Measurements from ENCODE around the gene CFAP161. TPM values are rescaled to one million over a fixed set of nuclear protein-coding genes. Genes with fewer than 3 reads are reported as not detected.

Gene CFAP161
- total RNA-seq, 1 experiment from 2014 or later = 0.36 TPM

DNA sequence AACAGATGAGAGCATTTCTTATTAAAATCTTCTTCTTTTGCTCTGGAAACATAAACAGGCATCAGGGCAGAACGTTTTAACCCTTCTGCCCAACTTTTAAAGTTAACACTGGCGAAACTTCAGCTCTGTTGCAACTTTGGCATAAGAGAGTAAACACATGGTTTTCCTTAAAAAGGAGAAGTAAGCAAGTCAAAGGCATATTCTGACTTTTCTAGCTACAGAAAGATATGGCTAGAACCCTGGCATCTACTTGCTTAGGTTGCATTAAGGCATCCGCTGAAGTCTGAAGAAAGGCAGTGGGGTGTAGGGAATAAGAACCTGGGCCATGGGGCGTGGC is 49.3 kb downstream of the CFAP161 start:
- DNase-seq (ENCODE audit: low read depth) = no peak

DNA sequence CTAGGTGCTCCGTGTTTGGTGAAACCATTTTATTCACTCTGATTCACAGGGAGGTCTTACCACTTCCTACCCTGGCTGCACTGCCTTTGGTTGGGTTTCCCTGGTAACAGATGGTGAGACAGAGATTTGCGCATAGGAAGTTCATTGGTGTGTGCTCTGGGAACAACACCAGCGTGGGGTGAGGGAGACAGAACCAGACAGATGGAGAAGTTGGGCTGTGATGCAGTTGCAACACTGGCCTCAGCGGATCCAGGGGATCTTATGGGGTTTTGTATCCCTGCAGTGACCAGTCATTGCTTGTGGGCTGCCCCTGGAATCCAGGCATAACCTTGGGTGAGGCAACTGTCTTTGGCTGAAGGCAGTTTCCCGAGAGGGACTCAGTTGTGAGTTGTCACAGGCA is 50.1 kb downstream of the CFAP161 start:
- DNase-seq (ENCODE audit: low read depth) = peak; percentile 86

DNA sequence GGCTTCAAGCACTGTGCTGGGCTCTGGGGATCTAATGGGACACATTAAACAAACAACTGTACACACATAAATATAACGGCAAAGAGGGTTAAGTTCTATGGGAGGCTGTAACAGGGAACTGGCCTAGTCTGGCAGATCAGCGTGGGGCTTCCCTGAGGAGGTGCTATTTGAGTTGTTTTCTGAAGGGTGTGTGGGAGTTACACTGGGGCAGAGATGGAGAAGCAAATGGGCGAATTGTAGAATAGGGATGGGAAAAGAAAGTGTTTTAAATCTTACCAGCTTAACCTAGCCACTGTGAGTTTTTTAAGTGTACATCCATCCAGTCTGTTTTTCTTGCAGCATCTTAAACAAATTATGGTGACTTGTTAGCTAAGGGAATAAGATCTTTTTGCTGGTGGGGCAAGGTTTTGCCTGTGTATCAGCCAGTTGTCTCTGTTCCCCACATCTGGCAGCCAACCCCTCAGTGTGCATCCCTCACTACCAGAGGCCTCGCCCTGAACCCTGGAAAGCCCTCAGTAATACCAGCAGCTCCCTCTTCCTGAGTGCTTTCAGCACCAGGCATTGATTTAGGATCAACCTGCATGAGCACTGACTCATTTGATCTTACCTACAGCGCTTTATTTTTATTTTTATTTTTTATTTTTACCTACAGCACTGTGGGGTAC is 51.7 kb downstream of the CFAP161 start:
- DNase-seq (ENCODE audit: low read depth) = no peak

DNA sequence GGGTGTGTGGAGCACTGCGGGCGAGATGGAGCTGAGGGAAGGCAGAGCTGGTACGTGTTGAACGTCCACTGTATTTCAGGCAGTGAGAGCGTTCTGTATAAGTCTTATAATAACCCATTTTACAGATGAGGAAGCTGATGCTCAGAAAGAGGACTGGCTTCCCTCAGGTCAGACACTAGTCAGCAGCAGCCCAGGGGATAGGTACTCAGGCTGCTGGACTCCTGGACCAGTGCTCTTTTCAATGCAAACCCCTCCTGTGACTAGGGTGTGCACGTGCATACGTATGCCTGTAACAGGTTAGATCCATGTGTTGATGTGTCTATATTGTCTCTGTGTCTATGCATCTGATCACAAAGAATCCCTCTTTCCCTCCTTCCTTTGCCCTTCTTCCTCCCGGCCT is 54.3 kb downstream of the CFAP161 start:
- DNase-seq (ENCODE audit: low read depth) = no peak

DNA sequence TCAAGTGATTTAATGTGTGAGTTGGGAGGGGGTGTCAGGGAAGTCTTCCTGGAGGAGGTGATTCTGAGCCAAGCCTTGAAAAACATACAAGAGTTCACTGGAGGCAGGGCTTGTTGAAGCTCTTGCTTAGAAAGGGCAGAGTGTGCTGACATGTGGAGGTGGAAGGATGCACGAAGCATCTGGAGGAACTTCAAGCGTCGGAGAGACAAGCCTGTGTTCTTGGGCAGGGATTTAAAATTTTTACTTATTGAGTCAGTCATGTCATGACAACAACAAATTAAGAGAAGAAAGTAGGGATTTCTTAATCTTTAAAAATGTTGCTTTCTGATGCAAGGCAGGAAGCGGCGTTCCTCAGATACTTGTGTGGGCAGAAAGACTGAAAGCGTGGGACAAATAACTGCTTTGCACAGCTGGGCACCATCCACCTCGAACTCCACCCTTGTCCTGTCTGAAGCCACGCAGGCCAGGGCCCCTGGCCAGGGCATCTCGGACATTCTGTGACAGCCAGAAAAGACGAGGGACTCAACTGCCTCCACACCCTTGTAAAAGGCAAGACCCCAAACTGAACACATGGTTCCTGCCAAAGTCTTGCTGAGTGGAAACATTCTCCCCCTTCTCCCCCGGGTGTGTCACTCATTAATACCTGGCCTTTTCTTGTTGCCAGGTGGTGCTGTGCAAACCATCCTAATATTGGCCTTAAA is 55.7 kb downstream of the CFAP161 start:
- DNase-seq (ENCODE audit: low read depth) = peak; percentile 94

DNA sequence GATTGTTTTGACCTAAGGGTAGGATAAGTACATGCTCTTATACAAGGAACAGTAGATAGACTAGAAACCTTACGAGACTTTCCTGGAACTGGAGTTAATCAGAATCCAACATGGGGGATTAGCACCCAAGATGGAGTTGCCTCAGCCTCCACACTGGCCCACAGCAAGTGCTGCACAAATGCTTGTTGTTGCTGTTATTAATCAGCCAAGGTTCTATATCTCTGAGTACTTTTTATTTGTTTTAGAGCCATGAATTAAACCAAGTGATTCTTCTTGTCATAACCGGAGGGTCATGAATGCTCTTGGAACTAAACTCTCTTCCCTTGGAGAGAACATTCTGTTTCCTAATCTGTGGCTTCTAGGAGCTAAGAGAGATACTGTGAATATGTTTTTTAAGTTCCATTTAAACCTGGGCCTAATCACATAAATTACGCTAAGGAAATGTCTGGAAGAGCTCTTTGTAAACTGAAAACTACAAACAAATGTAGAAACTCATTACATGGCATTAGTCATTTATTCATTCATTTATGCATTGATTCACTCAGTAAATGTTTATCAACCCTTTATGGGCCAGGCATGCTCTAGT is 56.9 kb downstream of the CFAP161 start:
- DNase-seq (ENCODE audit: low read depth) = no peak

DNA sequence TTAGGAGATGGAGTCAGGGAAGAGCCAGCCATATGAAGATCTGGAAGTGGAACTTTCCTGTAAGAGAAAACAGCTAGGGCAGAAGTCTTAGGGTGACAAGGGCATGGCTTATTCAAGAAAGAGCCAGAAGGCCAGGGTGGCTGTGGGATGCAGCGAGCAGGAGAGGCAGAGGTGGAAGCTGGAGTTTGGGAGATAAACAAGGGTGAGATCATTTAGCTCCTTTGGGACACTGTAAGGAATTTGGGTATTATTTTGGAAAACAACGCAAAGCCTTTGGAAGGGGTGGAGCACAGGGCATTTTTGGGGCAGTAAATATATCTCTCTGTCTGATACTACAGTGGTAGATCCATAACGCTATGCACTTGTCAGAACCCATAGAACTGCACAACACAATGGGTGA is 57.6 kb downstream of the CFAP161 start:
- no peak for DNase-seq (ENCODE audit: low read depth)

DNA sequence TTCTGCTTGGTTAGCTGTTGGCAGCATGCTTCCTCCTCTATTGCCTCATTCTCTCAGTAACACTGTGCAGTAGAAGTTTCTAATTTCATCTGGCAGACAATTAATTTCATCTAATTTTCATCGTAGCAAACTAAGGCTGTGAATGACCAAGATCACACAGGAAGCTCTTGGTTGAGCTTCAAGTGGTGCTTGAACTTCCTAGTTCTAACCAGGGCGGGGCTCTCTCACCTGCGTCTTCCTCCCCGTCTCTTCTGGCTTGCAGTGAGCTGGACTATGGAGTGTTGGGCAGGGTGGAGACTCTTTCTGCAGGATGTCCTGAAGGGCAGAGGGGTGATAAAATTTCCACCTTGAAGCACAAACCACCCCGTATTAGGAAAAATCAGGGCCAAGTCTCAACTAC is 60.7 kb downstream of the CFAP161 start:
- DNase-seq (ENCODE audit: low read depth) = no peak

DNA sequence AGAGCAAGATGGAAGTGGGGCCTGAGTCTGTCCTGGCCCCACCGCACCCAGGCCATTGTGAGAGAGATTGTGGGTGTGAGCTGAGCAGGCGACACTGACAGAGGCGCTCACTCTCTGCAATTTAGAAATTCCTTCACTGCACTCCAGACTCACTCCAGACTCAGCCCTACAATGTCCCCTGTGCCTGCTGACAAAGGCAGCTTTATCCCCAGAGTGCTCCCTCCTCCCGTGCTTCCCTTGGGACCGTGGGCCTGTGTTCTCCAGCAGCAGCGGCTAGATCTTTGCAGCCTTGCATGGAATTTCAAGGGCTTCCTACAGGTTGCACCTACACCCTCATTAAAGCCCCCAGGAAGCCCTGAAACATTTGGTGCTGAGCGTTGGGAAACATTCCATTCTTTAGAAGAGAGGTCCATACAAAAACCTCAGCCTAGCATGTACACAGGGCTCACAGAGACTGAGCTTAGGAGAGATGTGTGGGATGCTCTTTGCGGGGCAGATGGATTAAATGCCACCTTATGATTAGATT is 61.3 kb downstream of the CFAP161 start:
- peak; percentile 22 for DNase-seq (ENCODE audit: low read depth)

DNA sequence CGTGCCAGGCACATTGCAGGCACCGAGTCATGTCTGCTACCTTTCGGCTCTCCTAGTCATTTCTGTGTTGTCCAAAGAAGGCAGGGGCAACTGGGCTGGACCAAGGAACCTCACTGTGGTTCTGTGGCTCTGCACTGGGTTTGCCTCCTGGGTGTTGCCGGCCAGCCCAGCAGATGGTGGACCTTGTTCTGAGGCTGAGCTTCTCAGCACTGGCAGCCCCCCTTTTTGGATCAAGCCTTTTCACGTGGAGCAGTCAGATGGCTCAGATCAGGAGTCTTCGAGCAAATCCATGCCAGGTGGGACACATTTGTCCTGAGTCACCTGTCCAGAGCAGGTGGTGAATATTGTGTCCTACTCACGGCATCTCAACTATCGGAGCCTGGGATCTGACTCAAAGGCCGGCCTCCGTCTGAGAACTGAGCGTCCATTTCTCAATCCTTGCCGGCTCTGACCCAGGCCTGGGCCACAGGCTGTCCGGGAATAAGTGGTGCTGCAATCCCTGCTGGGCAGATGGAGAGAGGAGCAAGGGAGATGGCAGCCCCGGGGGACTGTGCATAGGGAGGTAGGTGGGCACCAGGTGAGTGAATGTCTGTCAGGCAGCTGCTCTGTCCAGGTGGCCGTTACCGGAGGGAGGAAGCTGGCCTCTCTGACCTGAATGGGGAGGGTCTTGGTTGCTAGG is 62.6 kb downstream of the CFAP161 start, which contains the start of gene IL16:
Gene IL16 (plus strand): TSS at position 304 of the 679 bp plus-strand sequence. CDS start 28,521 bp downstream, outside the sequence.
- no peak for DNase-seq (ENCODE audit: low read depth)

DNA sequence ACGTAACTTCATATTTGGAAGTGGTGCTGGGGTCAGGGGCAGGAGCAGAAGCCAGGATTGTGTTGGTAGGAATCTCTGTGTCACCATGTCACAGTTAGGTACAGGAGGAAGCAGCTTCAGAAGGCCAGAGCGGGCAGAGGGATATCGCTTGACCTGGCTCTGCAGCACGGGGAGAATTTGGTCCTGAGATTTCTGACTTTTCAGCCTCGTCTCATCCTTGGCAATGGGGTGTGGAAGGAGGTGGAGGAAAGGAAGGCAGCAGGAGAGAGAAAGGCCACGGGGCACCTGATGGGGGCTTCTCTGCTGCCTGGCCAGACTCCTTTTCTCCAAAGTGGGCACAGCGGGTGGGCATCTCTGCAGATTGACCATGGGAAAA is 63.2 kb downstream of the CFAP161 start:
- no peak for DNase-seq (ENCODE audit: low read depth)

DNA sequence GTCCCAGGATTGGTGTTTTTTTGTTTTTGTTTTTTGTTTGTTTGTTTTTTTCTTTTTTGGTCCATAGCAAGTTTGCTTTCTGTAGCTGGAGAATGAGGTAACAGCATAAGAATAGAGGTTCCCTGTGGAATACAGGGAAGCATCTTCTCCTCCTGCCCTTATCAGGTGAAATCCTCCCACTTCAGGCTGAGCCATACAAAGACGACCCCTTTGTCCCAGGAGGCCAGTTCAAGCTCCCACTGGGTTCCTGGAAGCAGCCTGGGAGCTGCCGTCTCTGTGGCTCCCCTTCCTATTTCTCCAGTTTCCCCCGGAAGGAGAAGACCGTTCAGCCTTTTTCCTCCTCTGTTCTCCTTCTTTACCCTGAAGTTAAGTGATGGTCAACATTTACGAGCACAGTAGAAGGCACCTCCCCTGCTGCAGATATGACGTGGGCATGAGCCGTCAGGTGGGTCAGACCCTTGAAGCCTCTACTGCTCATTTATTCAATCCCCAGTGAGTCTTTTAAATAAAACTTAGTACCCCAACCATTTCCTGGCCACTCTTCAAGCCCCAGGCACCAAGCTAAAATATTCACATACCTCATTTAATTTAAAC is 63.7 kb downstream of the CFAP161 start:
- no peak for DNase-seq (ENCODE audit: low read depth)

Other genes starting within 250 kb of the CFAP161 start
- 30.2 and 33.0 TPM in 2 replicates for gene MESD, start 144.5 kb upstream of the CFAP161 start, total RNA-seq (2014; rRNA removed; shearing (Covaris generic))
- 7.0 and 10.4 TPM in 2 replicates for gene TLNRD1, start 133.3 kb upstream of the CFAP161 start, total RNA-seq (2014; rRNA removed; shearing (Covaris generic))
- gene IL16, start 62.6 kb downstream of the CFAP161 start, total RNA-seq (2014; rRNA removed; shearing (Covaris generic)) = 0.96 and 1.4 TPM in 2 replicates
- gene STARD5, start 189.9 kb downstream of the CFAP161 start, total RNA-seq (2014; rRNA removed; shearing (Covaris generic)) = 3.2 and 5.3 TPM in 2 replicates
- not detected in 2 replicates for gene TMC3, start 239.9 kb downstream of the CFAP161 start, total RNA-seq (2014; rRNA removed; shearing (Covaris generic))

All from RPMI7951 (cell line).